ENCODE results near the gene GMCL2.

DNA sequence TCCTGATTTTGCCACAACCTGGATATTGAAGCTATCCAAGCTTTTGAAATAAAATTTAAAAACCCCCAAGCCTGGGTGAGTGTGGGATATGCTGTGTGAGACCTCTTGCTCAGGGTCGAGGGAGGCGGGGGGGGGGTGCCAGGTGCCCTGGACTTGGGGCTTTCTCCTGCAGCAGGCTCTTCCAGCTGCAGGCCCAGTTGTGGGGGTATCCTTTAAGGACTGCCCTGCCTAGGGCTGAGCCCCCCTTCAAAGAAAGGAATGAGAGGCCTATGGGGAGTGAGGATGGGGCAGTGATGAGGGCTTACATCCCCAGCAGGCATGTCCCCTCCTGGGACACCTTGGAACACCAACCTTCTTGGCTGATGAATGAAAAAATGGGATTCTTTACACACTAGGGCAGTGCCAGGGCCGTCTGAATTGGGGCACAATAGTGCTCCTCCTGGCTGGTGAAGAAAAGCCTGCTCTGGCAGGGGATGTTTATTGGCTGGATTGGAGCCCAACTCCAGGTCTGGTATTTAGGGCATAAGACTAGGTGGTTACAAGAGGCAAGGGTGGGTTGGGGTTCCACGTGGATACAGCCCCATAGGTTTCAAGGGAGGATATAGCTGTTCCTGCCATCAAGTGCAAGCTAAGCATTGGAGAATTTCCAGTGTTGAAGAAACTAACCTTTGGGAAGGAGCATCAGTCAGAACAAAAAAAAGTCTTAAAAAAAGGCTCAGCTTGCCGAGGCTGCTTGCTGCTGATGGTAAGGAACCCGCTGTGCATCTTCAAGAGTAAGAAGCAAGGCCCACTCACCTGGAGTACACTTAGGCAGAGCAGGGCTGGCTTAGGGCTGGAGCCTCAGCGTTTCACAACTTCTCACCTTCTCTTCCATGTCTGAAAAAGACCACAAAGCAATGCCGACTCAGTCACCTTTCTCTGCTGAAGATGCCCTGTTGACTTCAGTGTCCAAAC lies 24.2 kb upstream of the GMCL2 start:
- TF ChIP-seq, protein P1, sequence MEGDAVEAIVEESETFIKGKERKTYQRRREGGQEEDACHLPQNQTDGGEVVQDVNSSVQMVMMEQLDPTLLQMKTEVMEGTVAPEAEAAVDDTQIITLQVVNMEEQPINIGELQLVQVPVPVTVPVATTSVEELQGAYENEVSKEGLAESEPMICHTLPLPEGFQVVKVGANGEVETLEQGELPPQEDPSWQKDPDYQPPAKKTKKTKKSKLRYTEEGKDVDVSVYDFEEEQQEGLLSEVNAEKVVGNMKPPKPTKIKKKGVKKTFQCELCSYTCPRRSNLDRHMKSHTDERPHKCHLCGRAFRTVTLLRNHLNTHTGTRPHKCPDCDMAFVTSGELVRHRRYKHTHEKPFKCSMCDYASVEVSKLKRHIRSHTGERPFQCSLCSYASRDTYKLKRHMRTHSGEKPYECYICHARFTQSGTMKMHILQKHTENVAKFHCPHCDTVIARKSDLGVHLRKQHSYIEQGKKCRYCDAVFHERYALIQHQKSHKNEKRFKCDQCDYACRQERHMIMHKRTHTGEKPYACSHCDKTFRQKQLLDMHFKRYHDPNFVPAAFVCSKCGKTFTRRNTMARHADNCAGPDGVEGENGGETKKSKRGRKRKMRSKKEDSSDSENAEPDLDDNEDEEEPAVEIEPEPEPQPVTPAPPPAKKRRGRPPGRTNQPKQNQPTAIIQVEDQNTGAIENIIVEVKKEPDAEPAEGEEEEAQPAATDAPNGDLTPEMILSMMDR (IDR thresholded peaks at IDR 0.05): no peak
- no peak for TF ChIP-seq POLR2A (IDR thresholded peaks at IDR 0.05)

Measured in gastroesophageal sphincter (tissue), 3 donors.